Measurements from ENCODE around the gene C1orf185. TPM values are rescaled to one million over a fixed set of nuclear protein-coding genes. Genes with fewer than 3 reads are reported as not detected.
"Not testable (repeated sequence)": the region's sequence is repeated elsewhere in the genome, so short reads cannot be mapped to it uniquely, and the experiment has no call there.

The C1orf185 gene
- total RNA-seq, 1 experiment from 2014 or later: not detected

DNA sequence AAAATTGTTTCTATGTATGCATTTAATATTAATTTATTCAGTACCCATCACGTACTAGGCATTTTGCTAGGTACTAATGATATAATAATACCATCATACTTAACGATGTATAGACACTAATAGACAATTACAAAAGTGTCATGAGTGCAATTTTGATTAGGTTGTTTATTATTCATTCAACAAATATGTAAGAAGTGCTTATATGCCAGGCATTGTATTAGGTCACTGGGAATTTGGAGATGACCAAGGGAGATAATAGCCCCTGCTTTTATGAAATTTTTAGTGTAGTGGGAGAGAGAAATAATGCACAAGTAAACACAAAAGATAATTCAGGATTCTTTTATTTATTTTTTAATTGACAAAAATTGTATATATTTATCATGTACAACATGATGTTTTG is 18.6 kb downstream of the C1orf185 start:
- Histone ChIP-seq H3K4me1 (ENCODE audit: insufficient read depth, low read length, poor library complexity, severe bottlenecking) (no peaks in the 10 kb centered on the region), H3K9me3 (ENCODE audit: low read depth, low read length, poor library complexity, severe bottlenecking) (no peaks in the 10 kb centered on the region), H3K36me3 (ENCODE audit: insufficient read depth, low read length, poor library complexity, severe bottlenecking) (no peaks in the 10 kb centered on the region), H3K27me3 (replicated peaks; ENCODE audit: insufficient read depth, low read depth, low read length, poor library complexity) (no peaks in the 10 kb centered on the region), H3K27ac (ENCODE audit: low read depth, low read length, poor library complexity, severe bottlenecking) (no peak overlapping the region), H3K4me3 (ENCODE audit: low read depth, low read length, poor library complexity, severe bottlenecking) (no peak overlapping the region)
- intact Hi-C loops (cut with micrococcal nuclease; ENCODE audit: unreplicated experiment): no loop called here
- TF ChIP-seq, protein P1, sequence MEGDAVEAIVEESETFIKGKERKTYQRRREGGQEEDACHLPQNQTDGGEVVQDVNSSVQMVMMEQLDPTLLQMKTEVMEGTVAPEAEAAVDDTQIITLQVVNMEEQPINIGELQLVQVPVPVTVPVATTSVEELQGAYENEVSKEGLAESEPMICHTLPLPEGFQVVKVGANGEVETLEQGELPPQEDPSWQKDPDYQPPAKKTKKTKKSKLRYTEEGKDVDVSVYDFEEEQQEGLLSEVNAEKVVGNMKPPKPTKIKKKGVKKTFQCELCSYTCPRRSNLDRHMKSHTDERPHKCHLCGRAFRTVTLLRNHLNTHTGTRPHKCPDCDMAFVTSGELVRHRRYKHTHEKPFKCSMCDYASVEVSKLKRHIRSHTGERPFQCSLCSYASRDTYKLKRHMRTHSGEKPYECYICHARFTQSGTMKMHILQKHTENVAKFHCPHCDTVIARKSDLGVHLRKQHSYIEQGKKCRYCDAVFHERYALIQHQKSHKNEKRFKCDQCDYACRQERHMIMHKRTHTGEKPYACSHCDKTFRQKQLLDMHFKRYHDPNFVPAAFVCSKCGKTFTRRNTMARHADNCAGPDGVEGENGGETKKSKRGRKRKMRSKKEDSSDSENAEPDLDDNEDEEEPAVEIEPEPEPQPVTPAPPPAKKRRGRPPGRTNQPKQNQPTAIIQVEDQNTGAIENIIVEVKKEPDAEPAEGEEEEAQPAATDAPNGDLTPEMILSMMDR (conservative IDR thresholded peaks at IDR 0.05; ENCODE audit: low read depth, low read length): no peak
- no peak for TF ChIP-seq EZH2 (IDR thresholded peaks at IDR 0.05; ENCODE audit: borderline replicate concordance, low read depth, low read length, poor library complexity, severe bottlenecking)
- no TSS peak for BruUV-seq (replicated peaks)
- ChIA-PET CTCF (no interaction called here), POLR2A (ENCODE audit: low non-redundant PET) (no interaction called here)
- DNase-seq (ENCODE audit: low spot score): no peak

DNA sequence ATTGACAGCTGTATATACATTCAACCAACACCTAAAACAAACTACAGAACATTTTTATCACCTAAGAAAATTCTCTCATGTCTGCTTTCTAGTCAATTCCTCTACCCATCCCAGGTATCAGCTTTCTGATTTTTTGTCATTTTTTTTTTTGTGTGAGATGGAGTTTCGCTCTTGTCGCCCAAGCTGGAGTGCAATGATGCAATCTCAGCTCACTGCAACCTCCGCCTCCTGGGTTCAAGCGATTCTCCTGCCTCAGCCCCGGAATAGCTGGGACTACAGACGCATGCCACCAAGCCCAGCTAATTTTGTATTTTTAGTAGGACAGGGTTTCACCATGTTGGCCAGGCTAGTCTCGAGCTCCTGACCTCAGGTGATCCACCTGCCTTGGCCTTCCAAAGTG is 25.1 kb downstream of the C1orf185 start:
- intact Hi-C loops (cut with micrococcal nuclease; ENCODE audit: unreplicated experiment); POLR2A ChIA-PET (ENCODE audit: low non-redundant PET); BruUV-seq (replicated peaks); H3K36me3 ChIP-seq (ENCODE audit: insufficient read depth, low read length, poor library complexity, severe bottlenecking); H3K9me3 ChIP-seq (ENCODE audit: low read depth, low read length, poor library complexity, severe bottlenecking); H3K4me3 ChIP-seq (ENCODE audit: low read depth, low read length, poor library complexity, severe bottlenecking); DNase-seq (ENCODE audit: low spot score); CTCF ChIA-PET; H3K27me3 ChIP-seq (replicated peaks; ENCODE audit: insufficient read depth, low read depth, low read length, poor library complexity); H3K4me1 ChIP-seq (ENCODE audit: insufficient read depth, low read length, poor library complexity, severe bottlenecking); H3K27ac ChIP-seq (ENCODE audit: low read depth, low read length, poor library complexity, severe bottlenecking): not testable (repeated sequence)

DNA sequence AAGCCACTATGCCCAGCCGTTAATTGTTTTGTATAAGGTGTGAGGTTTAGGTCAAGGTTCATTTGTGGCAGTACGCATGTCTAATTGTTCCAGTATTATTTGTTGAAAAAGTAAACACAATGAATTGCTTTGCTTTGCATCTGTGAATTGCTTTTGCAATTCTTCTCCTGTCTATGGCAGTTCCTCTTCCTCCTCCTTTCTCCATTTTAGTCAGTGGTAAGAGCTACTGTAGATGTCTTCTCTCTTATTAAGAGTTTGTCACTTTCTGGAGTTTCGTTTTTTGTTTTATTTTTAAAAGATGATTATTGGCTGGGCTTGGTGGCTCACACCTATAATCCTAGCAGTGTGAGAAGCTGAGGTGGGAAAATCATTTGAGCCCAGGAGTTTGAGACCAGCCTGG is 29.2 kb downstream of the C1orf185 start:
- POLR2A ChIA-PET (ENCODE audit: low non-redundant PET): no interaction called here
- no peaks in the 10 kb centered on the region for H3K36me3 ChIP-seq (ENCODE audit: insufficient read depth, low read length, poor library complexity, severe bottlenecking)
- H3K27me3 ChIP-seq (replicated peaks; ENCODE audit: insufficient read depth, low read depth, low read length, poor library complexity): peaks cover 8% of the 10 kb centered on the region
- no peak for TF ChIP-seq EZH2 (IDR thresholded peaks at IDR 0.05; ENCODE audit: borderline replicate concordance, low read depth, low read length, poor library complexity, severe bottlenecking)
- TF ChIP-seq, protein P1 (conservative IDR thresholded peaks at IDR 0.05; ENCODE audit: low read depth, low read length): no peak
- no peak for DNase-seq (ENCODE audit: low spot score)
- intact Hi-C loops (cut with micrococcal nuclease; ENCODE audit: unreplicated experiment): no loop called here
- no peak overlapping the region for H3K27ac ChIP-seq (ENCODE audit: low read depth, low read length, poor library complexity, severe bottlenecking)
- H3K4me1 ChIP-seq (ENCODE audit: insufficient read depth, low read length, poor library complexity, severe bottlenecking): no peaks in the 10 kb centered on the region
- CTCF ChIA-PET: no interaction called here
- peaks cover 12% of the 10 kb centered on the region for H3K9me3 ChIP-seq (ENCODE audit: low read depth, low read length, poor library complexity, severe bottlenecking)
- BruUV-seq (replicated peaks): no TSS peak
- H3K4me3 ChIP-seq (ENCODE audit: low read depth, low read length, poor library complexity, severe bottlenecking): no peak overlapping the region

DNA sequence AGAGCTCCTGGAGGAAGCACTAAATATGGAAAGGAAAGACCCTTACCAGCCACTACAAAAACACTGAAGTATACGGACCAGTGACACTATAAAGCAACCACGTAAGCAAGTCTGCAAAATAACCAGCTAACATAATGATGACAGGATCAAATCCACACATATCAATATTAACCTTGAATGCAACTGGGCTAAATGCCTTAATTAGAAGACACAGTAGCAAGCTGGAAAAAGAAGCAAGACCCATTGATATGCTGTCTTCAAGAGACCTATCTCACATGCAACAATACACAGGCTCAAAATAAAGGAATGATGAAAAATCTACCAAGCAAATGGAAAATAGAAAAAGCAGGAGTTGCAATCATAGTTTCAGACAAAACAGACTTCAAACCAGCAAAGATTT is 31.0 kb downstream of the C1orf185 start:
- Histone ChIP-seq H3K36me3 (ENCODE audit: insufficient read depth, low read length, poor library complexity, severe bottlenecking) (no peaks in the 10 kb centered on the region), H3K27me3 (replicated peaks; ENCODE audit: insufficient read depth, low read depth, low read length, poor library complexity) (peaks cover 8% of the 10 kb centered on the region), H3K4me1 (ENCODE audit: insufficient read depth, low read length, poor library complexity, severe bottlenecking) (no peaks in the 10 kb centered on the region), H3K27ac (ENCODE audit: low read depth, low read length, poor library complexity, severe bottlenecking) (no peak overlapping the region), H3K4me3 (ENCODE audit: low read depth, low read length, poor library complexity, severe bottlenecking) (no peak overlapping the region), H3K9me3 (ENCODE audit: low read depth, low read length, poor library complexity, severe bottlenecking) (peaks cover 12% of the 10 kb centered on the region)
- no peak for DNase-seq (ENCODE audit: low spot score)
- ChIA-PET CTCF (no interaction called here), POLR2A (ENCODE audit: low non-redundant PET) (no interaction called here)
- TF ChIP-seq EZH2 (IDR thresholded peaks at IDR 0.05; ENCODE audit: borderline replicate concordance, low read depth, low read length, poor library complexity, severe bottlenecking): no peak
- TF ChIP-seq, protein P1 (conservative IDR thresholded peaks at IDR 0.05; ENCODE audit: low read depth, low read length): no peak
- intact Hi-C loops (cut with micrococcal nuclease; ENCODE audit: unreplicated experiment): no loop called here
- BruUV-seq (replicated peaks): no TSS peak

DNA sequence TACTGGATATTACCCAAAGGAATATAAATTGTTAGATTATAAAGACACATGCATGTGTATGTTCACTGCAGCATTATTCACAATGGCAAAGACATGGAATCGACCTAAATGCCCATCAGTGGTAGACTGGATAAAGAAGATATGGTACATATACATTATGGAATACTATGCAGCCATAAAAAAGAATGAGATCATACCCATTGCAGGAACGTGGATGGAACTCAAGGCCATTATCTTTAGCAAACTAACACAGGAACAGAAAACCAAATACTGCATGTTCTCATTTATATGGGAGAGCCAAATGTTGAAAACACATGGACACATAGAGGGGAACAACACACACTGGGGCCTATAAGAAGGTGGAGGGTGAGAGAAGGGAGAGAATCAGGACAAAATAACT is 35.7 kb downstream of the C1orf185 start:
- POLR2A ChIA-PET (ENCODE audit: low non-redundant PET); H3K4me3 ChIP-seq (ENCODE audit: low read depth, low read length, poor library complexity, severe bottlenecking); CTCF ChIA-PET: not testable (repeated sequence)

More for the DNA sequence above, 35.7 kb downstream of the C1orf185 start:
- DNase-seq (ENCODE audit: low spot score); H3K4me1 ChIP-seq (ENCODE audit: insufficient read depth, low read length, poor library complexity, severe bottlenecking); H3K9me3 ChIP-seq (ENCODE audit: low read depth, low read length, poor library complexity, severe bottlenecking); H3K27ac ChIP-seq (ENCODE audit: low read depth, low read length, poor library complexity, severe bottlenecking); H3K27me3 ChIP-seq (replicated peaks; ENCODE audit: insufficient read depth, low read depth, low read length, poor library complexity); H3K36me3 ChIP-seq (ENCODE audit: insufficient read depth, low read length, poor library complexity, severe bottlenecking); BruUV-seq (replicated peaks); intact Hi-C loops (cut with micrococcal nuclease; ENCODE audit: unreplicated experiment): not testable (repeated sequence)

Data from A673 (cell line).